CD4-positive, alpha-beta memory T cell (primary cell): ENCODE data around the gene FERMT1. TPM values are rescaled to one million over a fixed set of nuclear protein-coding genes. Genes with fewer than 3 reads are reported as not detected.
"Not testable (repeated sequence)": the region's sequence is repeated elsewhere in the genome, so short reads cannot be mapped to it uniquely, and the experiment has no call there.

Experiments
- CTCF ChIA-PET: fragments of 350-600 bp; sonication (Branson Sonifier 250); formaldehyde crosslinking; loops from one replicate; lab custom pipeline; 2021; ENCODE audit warnings: inconsistent platforms; ENCODE audit not compliant: partially characterized antibody; lab: Charles Lee
- POLR2A ChIA-PET: fragments of 350-600 bp; sonication (Branson Sonifier 250); formaldehyde crosslinking; loops from one replicate; lab custom pipeline; 2021; ENCODE audit not compliant: partially characterized antibody; lab: Charles Lee
- DNase-seq, 5 donors: peaks; one replicate each; pipeline versions ENCODE4 v3.0.0 to v3.0.0-alpha.2; 2020 to 2022; ENCODE audit warnings: mixed read lengths in 1 of 5
- H3K27ac ChIP-seq: one replicate; pipeline ENCODE4 v1.7.0; 2013; ENCODE audit warnings: low read depth, low read length
- H3K27me3 ChIP-seq: 2 replicates; pipeline ENCODE4 v1.7.0; 2013; ENCODE audit warnings: mild to moderate bottlenecking, low read length, moderate library complexity; ENCODE audit not compliant: insufficient read depth
- H3K36me3 ChIP-seq: 2 replicates; pipeline ENCODE4 v1.7.0; 2013; ENCODE audit warnings: mild to moderate bottlenecking, low read length, moderate library complexity; ENCODE audit not compliant: insufficient read depth
- H3K4me1 ChIP-seq: 2 replicates; pipeline ENCODE4 v1.7.0; 2013; ENCODE audit warnings: mild to moderate bottlenecking, low read length, moderate library complexity; ENCODE audit not compliant: insufficient read depth
- H3K4me3 ChIP-seq, 2 donors: one replicate each; pipeline ENCODE4 v1.7.0; 2013; ENCODE audit warnings: low read length in 2 of 2, mild to moderate bottlenecking in 1 of 2
- H3K9me3 ChIP-seq, 2 donors: one replicate each; pipeline ENCODE4 v1.7.0; 2013; ENCODE audit warnings: low read length in 2 of 2, control low read depth in 1 of 2; ENCODE audit not compliant: control insufficient read depth in 1 of 2
- H3K27ac Mint-ChIP-seq, 7 donors: one replicate each; pipeline ENCODE4 v1.8.0; 2020 to 2021; ENCODE audit warnings: mixed read lengths in 7 of 7, mild to moderate bottlenecking in 6 of 7, inconsistent platforms in 3 of 7, moderate library complexity in 3 of 7
- H3K27me3 Mint-ChIP-seq, 2 donors: one replicate each; pipeline ENCODE4 v1.8.0; 2020 to 2021; ENCODE audit warnings: mixed read lengths in 2 of 2
- H3K36me3 Mint-ChIP-seq, 2 donors: one replicate each; pipeline ENCODE4 v1.8.0; 2020 to 2021; ENCODE audit warnings: mixed read lengths in 2 of 2, inconsistent platforms in 1 of 2, mild to moderate bottlenecking in 1 of 2
- H3K4me1 Mint-ChIP-seq, 4 donors: one replicate each; pipeline ENCODE4 v1.8.0; 2020 to 2021; ENCODE audit warnings: mixed read lengths in 4 of 4, mild to moderate bottlenecking in 1 of 4
- H3K4me3 Mint-ChIP-seq, 8 donors: one replicate each; pipeline ENCODE4 v1.8.0; 2020 to 2021; ENCODE audit warnings: mixed read lengths in 8 of 8, mild to moderate bottlenecking in 7 of 8, moderate library complexity in 6 of 8, inconsistent platforms in 3 of 8
- H3K9me3 Mint-ChIP-seq, 8 donors: one replicate each; pipeline ENCODE4 v1.8.0; 2020 to 2021; ENCODE audit warnings: mixed read lengths in 8 of 8, mild to moderate bottlenecking in 5 of 8, inconsistent platforms in 3 of 8, moderate library complexity in 1 of 8
- intact Hi-C: fragments of 100-400 bp; cut with micrococcal nuclease; formaldehyde crosslinking; loops from one replicate; pipeline ENCODE4 v1.15.1; 2023
- polyA plus RNA-seq, 2 donors: library from polyadenylated mRNA; unstranded; fragments of 300-500 nt; fragmentation: Illumina TruSeq; gene quantifications; one replicate each; pipeline ENCODE4 v1.2.3, GENCODE V29; 2021
- total RNA-seq, 2 experiments: library from RNA; stranded (reverse); gene quantifications; one replicate each; pipeline ENCODE4 v1.2.3, GENCODE V29; 2021

The FERMT1 gene
- total and polyA plus RNA-seq, 4 experiments from 2014 or later, result not detected

DNA sequence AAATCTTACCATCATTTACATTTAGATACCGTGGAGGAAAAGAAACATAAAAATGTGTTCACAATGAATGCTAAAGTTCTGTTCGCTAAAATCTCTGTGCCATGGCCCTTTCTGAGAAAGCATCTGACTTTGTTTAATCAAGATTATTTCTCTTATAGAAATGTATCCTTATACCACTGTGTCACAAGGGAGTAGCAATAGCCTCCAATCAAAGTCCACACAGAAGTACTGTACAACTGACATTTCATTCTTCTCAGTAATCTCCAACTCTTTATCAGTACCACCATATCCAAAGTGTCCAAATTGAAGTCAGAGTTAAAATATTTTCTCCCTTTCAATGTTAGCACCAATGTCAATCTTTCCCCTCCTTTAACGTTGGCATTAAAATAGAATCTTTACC is 6.1 kb downstream of the FERMT1 start:
- H3K27me3 Mint-ChIP-seq, result peaks cover 12 to 15% of the 10 kb centered on the region in 2 donors
- peaks cover 3 to 21% (median 19%) of the 10 kb centered on the region in 8 donors for H3K9me3 Mint-ChIP-seq
- no peaks in the 10 kb centered on the region for H3K4me1 ChIP-seq
- H3K4me3 Mint-ChIP-seq, result no peak overlapping the region
- no peak overlapping the region for H3K4me3 ChIP-seq
- H3K4me1 Mint-ChIP-seq, result no peaks in the 10 kb centered on the region
- H3K27ac Mint-ChIP-seq, result no peak overlapping the region
- H3K27ac ChIP-seq, result no peak overlapping the region
- intact Hi-C loops, result no loop called here
- no peaks in the 10 kb centered on the region for H3K27me3 ChIP-seq
- ChIA-PET CTCF (no interaction called here), POLR2A (no interaction called here)
- no peaks in the 10 kb centered on the region for H3K36me3 ChIP-seq
- no peak for DNase-seq
- H3K9me3 ChIP-seq, result no peaks in the 10 kb centered on the region
- H3K36me3 Mint-ChIP-seq, result no peaks in the 10 kb centered on the region

DNA sequence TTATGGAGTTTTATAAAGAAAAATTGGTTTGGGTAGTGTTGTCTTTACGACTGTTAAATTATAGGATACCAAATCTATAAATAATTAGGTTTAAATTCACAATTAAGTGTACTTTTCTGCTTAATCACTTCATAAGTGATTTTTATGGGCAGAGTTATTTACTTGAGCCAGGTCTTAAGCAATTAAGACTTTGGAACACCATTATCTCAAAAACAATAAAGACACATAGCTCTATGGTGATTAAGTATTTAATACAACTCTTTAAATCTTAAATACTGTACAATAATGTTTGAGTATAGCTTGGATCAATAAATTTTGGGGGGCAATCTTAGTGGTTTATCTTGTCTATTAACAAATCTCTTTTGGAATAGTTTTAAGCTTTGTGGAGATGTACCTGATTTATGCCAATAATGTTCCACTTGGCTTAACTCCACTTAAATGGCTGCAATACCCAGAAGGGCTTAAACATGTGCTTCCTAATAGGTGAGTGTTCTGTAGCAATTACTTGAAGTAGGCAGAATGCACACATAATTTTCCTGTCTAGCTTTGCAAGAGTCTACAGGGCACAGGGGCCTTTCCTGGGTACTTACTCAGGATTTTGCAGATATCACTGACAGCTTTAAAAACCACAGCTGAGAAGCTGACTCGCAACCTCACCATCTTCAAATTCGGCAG is 7.5 kb downstream of the FERMT1 start:
- CTCF ChIA-PET, result no interaction called here

DNA sequence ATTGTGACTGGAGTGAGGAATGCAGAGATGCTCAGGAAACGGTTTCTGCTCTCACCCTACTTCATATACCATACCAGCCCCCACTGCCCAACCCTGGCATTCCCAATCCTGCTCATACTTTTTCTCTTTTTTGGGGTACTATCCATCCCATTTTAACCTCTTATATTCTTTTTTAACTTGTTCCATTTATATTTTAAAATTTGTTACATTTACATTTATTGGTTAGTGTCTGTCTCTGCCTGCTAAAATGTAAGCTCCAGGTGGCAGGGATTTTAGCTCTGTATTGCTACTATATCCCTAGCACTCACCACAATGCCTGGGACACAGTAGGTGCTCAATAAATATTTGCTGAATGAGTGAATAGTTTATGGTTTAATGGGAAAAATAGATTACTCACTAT is 8.1 kb downstream of the FERMT1 start:
- ChIA-PET POLR2A (no interaction called here), CTCF (no interaction called here)
- peaks cover 3 to 24% (median 19%) of the 10 kb centered on the region in 8 donors for H3K9me3 Mint-ChIP-seq

More for the DNA sequence above, 7.5 kb downstream of the FERMT1 start:
- no peaks in the 10 kb centered on the region for H3K36me3 Mint-ChIP-seq
- no peaks in the 10 kb centered on the region for H3K9me3 ChIP-seq
- POLR2A ChIA-PET, result no interaction called here
- H3K27ac Mint-ChIP-seq, result no peak overlapping the region
- H3K9me3 Mint-ChIP-seq, result peaks cover 3 to 24% (median 19%) of the 10 kb centered on the region in 8 donors
- intact Hi-C loops, result no loop called here
- H3K36me3 ChIP-seq, result no peaks in the 10 kb centered on the region
- no peaks in the 10 kb centered on the region for H3K4me1 Mint-ChIP-seq
- no peak overlapping the region for H3K4me3 Mint-ChIP-seq
- H3K27ac ChIP-seq, result no peak overlapping the region
- H3K27me3 Mint-ChIP-seq, result peaks cover 5 to 11% of the 10 kb centered on the region in 2 donors
- no peaks in the 10 kb centered on the region for H3K4me1 ChIP-seq
- DNase-seq, result no peak
- no peak overlapping the region for H3K4me3 ChIP-seq
- H3K27me3 ChIP-seq, result no peaks in the 10 kb centered on the region

DNA sequence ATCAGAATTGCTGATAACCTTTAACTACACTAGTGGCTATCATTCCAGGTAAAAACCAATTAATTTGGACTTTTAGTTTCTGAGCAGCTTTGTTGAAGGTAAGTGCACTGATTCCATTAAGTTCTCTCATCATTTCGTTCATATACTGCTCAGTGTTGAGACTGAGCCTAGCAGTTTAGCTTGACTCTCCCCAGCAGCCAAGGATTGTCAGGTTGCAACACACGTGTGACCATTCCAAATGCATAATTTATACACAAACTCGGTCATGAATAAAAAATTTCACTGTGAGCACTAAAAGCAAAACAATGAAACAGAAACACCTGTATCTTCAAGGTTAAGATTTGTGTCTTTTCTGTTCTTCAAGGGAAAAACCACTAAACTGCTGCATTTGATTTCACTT is 8.9 kb downstream of the FERMT1 start:
- Histone ChIP-seq H3K36me3 (no peaks in the 10 kb centered on the region), H3K4me1 (no peaks in the 10 kb centered on the region), H3K27me3 (no peaks in the 10 kb centered on the region), H3K27ac (no peak overlapping the region), H3K4me3 (no peak overlapping the region), H3K9me3 (no peaks in the 10 kb centered on the region)
- Mint-ChIP-seq H3K4me1 (no peaks in the 10 kb centered on the region), H3K36me3 (no peaks in the 10 kb centered on the region), H3K27ac (no peak overlapping the region), H3K4me3 (no peak overlapping the region), H3K27me3 (peaks cover 6 to 12% of the 10 kb centered on the region in 2 donors), H3K9me3 (peaks cover 3 to 24% (median 19%) of the 10 kb centered on the region in 8 donors)
- POLR2A ChIA-PET, result no interaction called here
- CTCF ChIA-PET, result no interaction called here
- intact Hi-C loops, result no loop called here
- no peak for DNase-seq

More for the DNA sequence above, 8.1 kb downstream of the FERMT1 start:
- Histone ChIP-seq H3K4me1 (no peaks in the 10 kb centered on the region), H3K9me3 (no peaks in the 10 kb centered on the region), H3K36me3 (no peaks in the 10 kb centered on the region), H3K27me3 (no peaks in the 10 kb centered on the region), H3K27ac (no peak overlapping the region), H3K4me3 (no peak overlapping the region)
- DNase-seq, result no peak
- intact Hi-C loops, result no loop called here
- Mint-ChIP-seq H3K27me3 (peaks cover 8 to 13% of the 10 kb centered on the region in 2 donors), H3K36me3 (no peaks in the 10 kb centered on the region), H3K27ac (no peak overlapping the region), H3K4me1 (no peaks in the 10 kb centered on the region), H3K4me3 (no peak overlapping the region)

- CTCF ChIA-PET, H3K4me1 Mint-ChIP-seq: not testable (repeated sequence)
These were observed 9.9 kb downstream of the FERMT1 start for GRCh38 chr20:6112965-6113364.

DNA sequence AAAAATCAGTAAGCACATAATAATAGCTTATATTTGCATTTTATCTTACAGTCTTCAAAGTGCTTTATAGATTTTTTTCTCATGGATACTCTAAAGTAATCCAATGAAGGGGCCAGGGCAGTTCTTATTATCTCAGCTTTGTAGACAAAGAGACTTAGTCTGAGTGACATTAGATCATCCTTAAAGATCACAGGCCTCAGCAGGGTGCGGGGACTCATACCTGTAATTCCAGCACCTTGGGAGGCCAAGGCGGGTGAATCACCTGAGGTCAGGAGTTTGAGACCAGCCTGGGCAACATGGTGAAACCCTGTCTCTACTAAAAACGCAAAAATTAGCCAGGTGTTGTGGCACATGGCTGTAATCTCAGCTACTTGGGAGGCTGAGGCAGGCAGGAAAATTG is 14.5 kb downstream of the FERMT1 start:
- no peak for DNase-seq
- POLR2A ChIA-PET, result no interaction called here
- peaks cover 16 to 17% of the 10 kb centered on the region in 2 donors for H3K27me3 Mint-ChIP-seq
- Histone ChIP-seq H3K4me3 (no peak overlapping the region), H3K27me3 (no peaks in the 10 kb centered on the region), H3K9me3 (no peaks in the 10 kb centered on the region), H3K27ac (no peak overlapping the region), H3K4me1 (no peaks in the 10 kb centered on the region), H3K36me3 (no peaks in the 10 kb centered on the region)
- H3K9me3 Mint-ChIP-seq, result peaks cover 3 to 9% (median 5%) of the 10 kb centered on the region in 8 donors
- CTCF ChIA-PET, result no interaction called here
- H3K4me1 Mint-ChIP-seq, result no peaks in the 10 kb centered on the region
- H3K4me3 Mint-ChIP-seq, result no peak overlapping the region
- H3K36me3 Mint-ChIP-seq, result no peaks in the 10 kb centered on the region
- H3K27ac Mint-ChIP-seq, result no peak overlapping the region
- intact Hi-C loops, result no loop called here

More at GRCh38 chr20:6112965-6113364, 9.9 kb downstream of the FERMT1 start:
- H3K27ac ChIP-seq, DNase-seq, H3K4me1 ChIP-seq, POLR2A ChIA-PET, H3K27ac Mint-ChIP-seq, H3K36me3 Mint-ChIP-seq, H3K36me3 ChIP-seq, H3K4me3 ChIP-seq, intact Hi-C loops, H3K4me3 Mint-ChIP-seq, H3K9me3 ChIP-seq, H3K27me3 ChIP-seq: not testable (repeated sequence)
- peaks cover 3 to 22% (median 19%) of the 10 kb centered on the region in 8 donors for H3K9me3 Mint-ChIP-seq
- peaks cover 8 to 10% of the 10 kb centered on the region in 2 donors for H3K27me3 Mint-ChIP-seq

DNA sequence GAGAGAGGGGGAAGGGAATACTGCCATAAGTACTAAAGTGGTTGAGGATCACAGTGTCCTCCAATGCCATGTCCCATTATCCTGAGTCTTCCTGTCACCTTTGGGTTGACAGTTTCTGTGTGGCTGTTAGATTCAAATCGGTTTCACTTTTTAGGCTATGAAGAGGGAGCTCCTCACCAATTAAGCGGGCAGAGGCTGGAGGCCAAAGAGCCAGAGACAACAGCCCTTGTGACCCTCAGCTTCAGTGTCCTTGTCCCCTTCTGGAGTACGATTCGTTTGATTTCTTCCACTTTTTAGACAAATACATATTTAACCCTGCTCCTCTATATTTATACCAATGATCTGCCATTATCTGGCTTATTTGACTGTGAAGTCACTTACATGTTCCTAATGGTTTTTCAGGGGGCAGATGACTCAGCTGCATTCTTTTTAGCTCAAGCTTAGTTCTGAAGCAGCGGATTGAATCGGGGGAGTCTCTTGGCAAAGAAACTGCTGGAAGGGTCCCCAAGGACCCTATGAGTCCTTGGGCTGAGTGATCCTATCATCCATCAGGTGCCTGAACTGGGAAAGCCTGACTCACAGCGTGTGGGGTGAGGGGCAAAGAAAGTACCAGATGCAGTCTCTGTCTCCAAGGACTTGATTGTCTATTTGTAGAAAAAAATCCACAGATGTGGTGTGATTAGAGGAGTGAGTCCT is 18.2 kb downstream of the FERMT1 start:
- Histone ChIP-seq H3K27me3 (no peaks in the 10 kb centered on the region), H3K4me3 (no peak overlapping the region), H3K9me3 (no peaks in the 10 kb centered on the region), H3K27ac (no peak overlapping the region), H3K4me1 (no peaks in the 10 kb centered on the region), H3K36me3 (no peaks in the 10 kb centered on the region)
- peaks cover 0 to 1% (median 0%) of the 10 kb centered on the region in 4 donors for H3K4me1 Mint-ChIP-seq
- H3K4me3 Mint-ChIP-seq, result no peak overlapping the region
- ChIA-PET POLR2A (no interaction called here), CTCF (no interaction called here)
- intact Hi-C loops, result no loop called here
- peaks cover 10 to 21% of the 10 kb centered on the region in 2 donors for H3K27me3 Mint-ChIP-seq
- H3K27ac Mint-ChIP-seq, result no peak overlapping the region
- no peaks in the 10 kb centered on the region for H3K9me3 Mint-ChIP-seq
- H3K36me3 Mint-ChIP-seq, result no peaks in the 10 kb centered on the region
- no peak for DNase-seq
